K562 (cell line): Measurements from ENCODE around the gene MCM7.

Source experiments
- ELF4 ChIP-seq: fragments of 450-650 bp; formaldehyde crosslinking; IDR thresholded peaks from 2 replicates; pipeline ENCODE4 v1.4.0; 2022; ENCODE audit warnings: missing genetic modification characterization
- EP300 ChIP-seq: IDR thresholded peaks from 2 replicates; pipeline ENCODE4 v1.6.1; 2012; ENCODE audit warnings: low read length, improper control_type of control experiment
- ETV1 ChIP-seq: fragments of 450-650 bp; conservative IDR thresholded peaks from 2 replicates; pipeline ENCODE4 v1.6.1; 2016; ENCODE audit warnings: missing genetic modification characterization, control low read depth, low read depth, missing compliant biosample characterization
- TF ChIP-seq, protein P1 (sequence below): fragments of 250-450 bp; sonication (Bioruptor Pico); IDR thresholded peaks from 2 replicates; pipeline ENCODE4 v1.8.0; 2022; ENCODE audit warnings: moderate library complexity, mild to moderate bottlenecking, inconsistent platforms

DNA sequence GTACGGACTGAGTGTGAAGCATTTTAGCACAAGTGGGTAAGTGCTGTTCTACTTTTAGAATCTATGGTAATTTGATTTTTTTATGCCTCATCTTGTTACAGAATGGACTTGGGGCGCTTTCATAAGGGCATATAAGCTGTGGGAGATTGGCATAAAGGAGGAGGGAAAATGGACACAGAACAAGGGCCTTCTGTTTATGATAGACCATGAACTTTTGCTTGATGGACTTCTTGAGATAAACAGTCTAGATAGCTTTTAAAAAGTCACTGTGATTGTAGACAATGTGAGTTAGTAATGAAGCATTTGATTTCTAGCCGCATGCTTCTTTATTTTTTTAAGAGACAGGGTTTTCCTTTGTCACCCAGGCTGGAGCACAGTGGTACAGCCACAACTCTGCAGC lies 49.6 kb downstream of the MCM7 start:
- TF ChIP-seq EP300 (no peak), ELF4 (CRISPR knock-in tag) (no peak), ETV1 (tag) (no peak)
- TF ChIP-seq, protein P1, sequence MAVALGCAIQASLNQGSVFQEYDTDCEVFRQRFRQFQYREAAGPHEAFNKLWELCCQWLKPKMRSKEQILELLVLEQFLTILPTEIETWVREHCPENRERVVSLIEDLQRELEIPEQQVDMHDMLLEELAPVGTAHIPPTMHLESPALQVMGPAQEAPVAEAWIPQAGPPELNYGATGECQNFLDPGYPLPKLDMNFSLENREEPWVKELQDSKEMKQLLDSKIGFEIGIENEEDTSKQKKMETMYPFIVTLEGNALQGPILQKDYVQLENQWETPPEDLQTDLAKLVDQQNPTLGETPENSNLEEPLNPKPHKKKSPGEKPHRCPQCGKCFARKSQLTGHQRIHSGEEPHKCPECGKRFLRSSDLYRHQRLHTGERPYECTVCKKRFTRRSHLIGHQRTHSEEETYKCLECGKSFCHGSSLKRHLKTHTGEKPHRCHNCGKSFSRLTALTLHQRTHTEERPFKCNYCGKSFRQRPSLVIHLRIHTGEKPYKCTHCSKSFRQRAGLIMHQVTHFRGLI (CRISPR knock-in tag) = no peak
